Stimulated activated CD8-positive, alpha-beta memory T cell treated with anti-CD3 and anti-CD28 coated beads, Interleukin-12 subunit alpha, Interleukin-12 subunit beta, amount 100 ng/mL, for 4 hours (primary cell): Measurements from ENCODE around the gene FRG1.
"Not testable (repeated sequence)": the region's sequence is repeated elsewhere in the genome, so short reads cannot be mapped to it uniquely, and the experiment has no call there.

ENCODE experiments used
- DNase-seq: peaks from one replicate; pipeline ENCODE4 v3.0.0-alpha.2; 2020; ENCODE audit warnings: low read depth

The FRG1 gene

GRCh38 chr4:189940178-189941004 is at the start of gene FRG1:
Gene FRG1 (plus strand): TSS chr4:189940872. CDS start chr4:189941010, 138 bp downstream.
- DNase-seq = peak; percentile 94

GRCh38 chr4:189897667-189898066 is 43.0 kb upstream of the FRG1 start:
- DNase-seq = no peak

GRCh38 chr4:189899481-189900015 is 41.1 kb upstream of the FRG1 start:
- not testable (repeated sequence) for DNase-seq

- not testable (repeated sequence) for DNase-seq
These were observed 36.1 kb upstream of the FRG1 start for GRCh38 chr4:189904420-189905027.

GRCh38 chr4:189912170-189912569 is 28.5 kb upstream of the FRG1 start:
- no peak for DNase-seq

- DNase-seq = no peak
These were observed 23.3 kb upstream of the FRG1 start for GRCh38 chr4:189917161-189917891.

GRCh38 chr4:189921058-189921457 is 19.6 kb upstream of the FRG1 start:
- DNase-seq = no peak

- not testable (repeated sequence) for DNase-seq
These were observed 13.9 kb upstream of the FRG1 start for GRCh38 chr4:189926742-189927141.

GRCh38 chr4:189941005-189941450 is 356 bp downstream of the FRG1 start:
- no peak for DNase-seq

- not testable (repeated sequence) for DNase-seq
These were observed 1.7 kb downstream of the FRG1 start for GRCh38 chr4:189942412-189942811.

- DNase-seq = not testable (repeated sequence)
These were observed 3.4 kb downstream of the FRG1 start for GRCh38 chr4:189944077-189944476.

- not testable (repeated sequence) for DNase-seq
These were observed 6.2 kb downstream of the FRG1 start for GRCh38 chr4:189946906-189947305.

- not testable (repeated sequence) for DNase-seq
These were observed 7.8 kb downstream of the FRG1 start for GRCh38 chr4:189948486-189948885.

- DNase-seq = not testable (repeated sequence)
These were observed 28.6 kb downstream of the FRG1 start for GRCh38 chr4:189969291-189969690.

GRCh38 chr4:189973646-189974045 is 33.0 kb downstream of the FRG1 start:
- DNase-seq = no peak

- DNase-seq = no peak
These were observed 33.4 kb downstream of the FRG1 start for GRCh38 chr4:189974056-189974455.

GRCh38 chr4:189979196-189980047 is 38.8 kb downstream of the FRG1 start:
- DNase-seq = no peak

- not testable (repeated sequence) for DNase-seq
These were observed 39.6 kb downstream of the FRG1 start for GRCh38 chr4:189980292-189980691.

- no peak for DNase-seq
These were observed 41.3 kb downstream of the FRG1 start for GRCh38 chr4:189981970-189982369.

GRCh38 chr4:189983916-189984526 is 43.3 kb downstream of the FRG1 start:
- DNase-seq = not testable (repeated sequence)

- not testable (repeated sequence) for DNase-seq
These were observed 44.0 kb downstream of the FRG1 start for GRCh38 chr4:189984661-189985060.
